ENCODE results near the gene MOV10L1. TPM values are rescaled to one million over a fixed set of nuclear protein-coding genes. Genes with fewer than 3 reads are reported as not detected.
A peak's percentile ranks its signal among the peaks of the same experiment; 100 is the strongest.

Gene MOV10L1
- total RNA-seq, 2 donors from 2014 or later = 0.36 to 18.9 TPM

- Histone ChIP-seq H3K36me3 (no peaks in the 10 kb centered on the region), H3K27me3 (replicated peaks; ENCODE audit: insufficient read depth) (no peaks in the 10 kb centered on the region), H3K4me3 (no peak overlapping the region), H3K4me1 (replicated peaks) (no peaks in the 10 kb centered on the region), H3K27ac (no peak overlapping the region), H3K9me3 (no peaks in the 10 kb centered on the region)
- DNase-seq (ENCODE audit: low spot score) = no peak
- no peak for TF ChIP-seq POLR2AphosphoS5 (IDR thresholded peaks at IDR 0.05)
- TF ChIP-seq, protein P1, sequence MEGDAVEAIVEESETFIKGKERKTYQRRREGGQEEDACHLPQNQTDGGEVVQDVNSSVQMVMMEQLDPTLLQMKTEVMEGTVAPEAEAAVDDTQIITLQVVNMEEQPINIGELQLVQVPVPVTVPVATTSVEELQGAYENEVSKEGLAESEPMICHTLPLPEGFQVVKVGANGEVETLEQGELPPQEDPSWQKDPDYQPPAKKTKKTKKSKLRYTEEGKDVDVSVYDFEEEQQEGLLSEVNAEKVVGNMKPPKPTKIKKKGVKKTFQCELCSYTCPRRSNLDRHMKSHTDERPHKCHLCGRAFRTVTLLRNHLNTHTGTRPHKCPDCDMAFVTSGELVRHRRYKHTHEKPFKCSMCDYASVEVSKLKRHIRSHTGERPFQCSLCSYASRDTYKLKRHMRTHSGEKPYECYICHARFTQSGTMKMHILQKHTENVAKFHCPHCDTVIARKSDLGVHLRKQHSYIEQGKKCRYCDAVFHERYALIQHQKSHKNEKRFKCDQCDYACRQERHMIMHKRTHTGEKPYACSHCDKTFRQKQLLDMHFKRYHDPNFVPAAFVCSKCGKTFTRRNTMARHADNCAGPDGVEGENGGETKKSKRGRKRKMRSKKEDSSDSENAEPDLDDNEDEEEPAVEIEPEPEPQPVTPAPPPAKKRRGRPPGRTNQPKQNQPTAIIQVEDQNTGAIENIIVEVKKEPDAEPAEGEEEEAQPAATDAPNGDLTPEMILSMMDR (IDR thresholded peaks at IDR 0.05) = no peak
- no peak for TF ChIP-seq POLR2A (IDR thresholded peaks at IDR 0.05)
- intact Hi-C loops (cut with DNase I) = no loop called here
- 66% methylated on average over 10 of the region's 10 CpGs for WGBS
These were observed 25.9 kb downstream of the MOV10L1 start for GRCh38 chr22:50115693-50116092.

DNA sequence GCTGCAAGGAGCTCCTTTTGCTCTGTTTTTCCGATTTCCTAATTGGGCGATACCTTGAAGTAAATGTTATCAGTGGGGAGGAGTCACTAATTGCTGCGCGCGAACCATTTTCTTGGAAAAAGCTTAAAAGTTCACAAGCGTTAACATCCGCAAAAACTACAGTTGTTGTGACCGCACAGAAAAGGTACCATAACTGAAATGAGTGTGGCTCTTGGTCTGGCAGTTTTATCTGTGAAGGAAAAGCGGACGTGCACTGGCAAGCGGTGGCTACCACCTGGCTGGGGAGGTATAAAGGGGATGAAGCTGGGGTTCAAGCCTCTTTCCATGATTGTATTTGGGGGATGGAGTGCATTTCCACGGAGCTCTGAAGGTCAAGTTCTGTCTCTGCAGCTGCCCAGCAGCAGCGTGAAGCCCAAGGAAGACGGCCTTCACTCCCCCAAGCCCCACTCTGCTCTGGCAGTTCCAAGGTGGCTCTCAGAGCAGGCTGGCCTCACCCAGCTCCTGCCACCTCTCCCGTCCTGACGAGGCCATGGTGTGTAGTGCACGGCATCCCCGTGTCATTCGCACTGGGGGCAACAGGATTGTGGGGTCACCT, 27.5 kb downstream of the MOV10L1 start:
- TF ChIP-seq POLR2A (IDR thresholded peaks at IDR 0.05) = no peak
- TF ChIP-seq, protein P1 (IDR thresholded peaks at IDR 0.05) = no peak
- TF ChIP-seq POLR2AphosphoS5 (IDR thresholded peaks at IDR 0.05) = no peak

DNA sequence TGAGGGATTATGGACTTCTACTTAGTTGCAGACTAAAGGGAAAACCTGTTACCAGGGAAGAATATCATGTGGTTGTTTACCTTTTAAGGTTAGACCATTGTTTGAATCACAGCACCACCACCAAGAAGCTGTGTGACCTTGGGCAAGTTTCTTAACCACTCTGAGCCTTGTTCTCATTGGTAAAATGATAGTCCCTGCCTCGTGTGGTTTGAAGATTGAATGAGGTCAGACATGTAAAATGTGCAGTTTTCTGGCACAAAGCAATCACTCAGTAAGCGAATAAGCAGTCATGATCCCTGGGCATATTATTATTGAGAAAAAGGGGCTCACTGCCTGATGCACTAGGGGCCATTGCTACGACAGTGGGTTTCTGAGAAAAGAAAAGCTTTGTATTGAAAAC, 28.3 kb downstream of the MOV10L1 start:
- no peaks in the 10 kb centered on the region for H3K9me3 ChIP-seq
- no peaks in the 10 kb centered on the region for H3K36me3 ChIP-seq
- 81% methylated on average over 3 of the region's 3 CpGs for WGBS
- H3K27me3 ChIP-seq (replicated peaks; ENCODE audit: insufficient read depth) = no peaks in the 10 kb centered on the region
- no peak for TF ChIP-seq POLR2AphosphoS5 (IDR thresholded peaks at IDR 0.05)
- H3K27ac ChIP-seq = no peak overlapping the region
- H3K4me3 ChIP-seq = no peak overlapping the region
- intact Hi-C loops (cut with DNase I) = no loop called here
- no peak for DNase-seq (ENCODE audit: low spot score)
- H3K4me1 ChIP-seq (replicated peaks) = no peaks in the 10 kb centered on the region

More for the DNA sequence above, 27.5 kb downstream of the MOV10L1 start:
- intact Hi-C loops (cut with DNase I) = no loop called here
- H3K4me1 ChIP-seq (replicated peaks) = no peaks in the 10 kb centered on the region
- no peaks in the 10 kb centered on the region for H3K36me3 ChIP-seq
- WGBS = 93% methylated on average over 19 of the region's 19 CpGs
- DNase-seq (ENCODE audit: low spot score) = no peak
- H3K27ac ChIP-seq = no peak overlapping the region
- H3K4me3 ChIP-seq = no peak overlapping the region
- no peaks in the 10 kb centered on the region for H3K9me3 ChIP-seq
- H3K27me3 ChIP-seq (replicated peaks; ENCODE audit: insufficient read depth) = no peaks in the 10 kb centered on the region

DNA sequence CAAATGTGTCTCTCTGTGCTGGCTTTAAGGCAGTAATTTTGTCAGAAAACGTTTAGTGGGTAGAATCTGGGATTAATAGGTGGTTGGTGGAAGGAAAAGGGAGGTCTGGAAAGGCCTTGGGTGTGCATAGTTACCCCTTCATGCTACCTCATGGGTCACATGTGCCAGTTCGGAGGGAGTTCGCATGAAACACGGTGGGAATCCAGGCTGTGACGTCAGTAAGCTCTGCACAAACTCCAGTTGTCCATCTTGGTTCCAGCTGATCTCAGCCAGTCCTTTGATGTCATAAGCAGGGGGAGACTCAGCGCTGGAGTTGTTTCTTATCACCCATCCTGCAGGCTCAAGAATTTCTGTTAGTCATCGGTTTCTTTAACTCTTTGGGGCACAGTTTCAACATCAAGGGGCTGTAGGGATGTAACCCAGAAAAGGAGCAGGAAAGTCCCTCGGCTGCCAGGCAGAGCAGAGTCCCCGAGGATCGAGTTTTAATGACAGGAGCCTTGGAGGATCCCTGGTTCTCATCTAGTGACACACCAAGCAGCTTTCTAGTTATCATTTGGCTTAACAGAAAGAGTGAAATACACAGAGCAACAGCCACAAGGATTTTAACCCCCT, 28.9 kb downstream of the MOV10L1 start:
- Histone ChIP-seq H3K27me3 (replicated peaks; ENCODE audit: insufficient read depth) (no peaks in the 10 kb centered on the region), H3K27ac (no peak overlapping the region), H3K36me3 (no peaks in the 10 kb centered on the region), H3K9me3 (no peaks in the 10 kb centered on the region), H3K4me3 (no peak overlapping the region), H3K4me1 (replicated peaks) (no peaks in the 10 kb centered on the region)
- 36% methylated on average over 10 of the region's 10 CpGs for WGBS
- TF ChIP-seq POLR2AphosphoS5 (IDR thresholded peaks at IDR 0.05) = no peak
- no peak for TF ChIP-seq POLR2A (IDR thresholded peaks at IDR 0.05)
- TF ChIP-seq, protein P1 (IDR thresholded peaks at IDR 0.05) = no peak
- intact Hi-C loops (cut with DNase I) = no loop called here
- DNase-seq (ENCODE audit: low spot score) = no peak

- intact Hi-C loops (cut with DNase I) = no loop called here
- peak overlapping the region in 1 of 2 donors; percentile 40 for H3K27ac ChIP-seq
- H3K4me3 ChIP-seq = no peak overlapping the region
- H3K4me1 ChIP-seq (replicated peaks) = no peaks in the 10 kb centered on the region
- H3K9me3 ChIP-seq = no peaks in the 10 kb centered on the region
- TF ChIP-seq, protein P1 (IDR thresholded peaks at IDR 0.05) = no peak
- no peak for TF ChIP-seq POLR2AphosphoS5 (IDR thresholded peaks at IDR 0.05)
- no peak for TF ChIP-seq POLR2A (IDR thresholded peaks at IDR 0.05)
- no peak for DNase-seq (ENCODE audit: low spot score)
- H3K27me3 ChIP-seq (replicated peaks; ENCODE audit: insufficient read depth) = no peaks in the 10 kb centered on the region
- WGBS = 79% methylated on average over 14 of the region's 14 CpGs
- H3K36me3 ChIP-seq = no peaks in the 10 kb centered on the region
These were observed 29.5 kb downstream of the MOV10L1 start for GRCh38 chr22:50119169-50119767.
